Measurements from ENCODE around the gene DBX1. TPM values are rescaled to one million over a fixed set of nuclear protein-coding genes. Genes with fewer than 3 reads are reported as not detected.

Gene DBX1
- total and polyA plus RNA-seq, 10 of the 15 experiments (the other 5 are each of a cell fraction or from before 2014, with no cell fraction given), result not detected

GRCh38 chr11:20208622-20209111 is 48.4 kb upstream of the DBX1 start:
- SMC1A ChIA-PET (ENCODE audit: uncharacterized antibody, unreplicated experiment), result no interaction called here
- RAD21 ChIA-PET (ENCODE audit: unreplicated experiment), result no interaction called here
- H3K79me2 ChIP-seq (ENCODE audit: control insufficient read depth, insufficient read depth, low read length), result no peaks in the 10 kb centered on the region
- no peak overlapping the region for H2AFZ ChIP-seq (ENCODE audit: control insufficient read depth, low read depth, low read length)
- peaks cover 8 to 20% of the 10 kb centered on the region in 2 experiments; a peak in 3 of 4 replicates for H3K27me3 ChIP-seq (replicated peaks in 1 of 2; ENCODE audit: control insufficient read depth in 2 of 2, insufficient read depth in 2 of 2, low read length in 1 of 2)
- ATAC-seq (no peak), FAIRE-seq (no peak), DNase-seq (ENCODE audit: low read depth, low spot score) (no peak)
- H3K9ac ChIP-seq (ENCODE audit: control insufficient read depth, insufficient read depth, low read length), result no peak overlapping the region
- no peaks in the 10 kb centered on the region for H3K9me3 ChIP-seq (replicated peaks; ENCODE audit: control insufficient read depth, insufficient read depth, low read length)
- in situ Hi-C loops (cut with MboI), result no loop called here
- H3K4me1 ChIP-seq (ENCODE audit: control insufficient read depth, insufficient read depth, low read length), result no peaks in the 10 kb centered on the region
- 20% methylated on average over 16 of the region's 16 CpGs for WGBS (ENCODE audit: insufficient coverage, insufficient replicate concordance, low lambda C conversion rate, missing lambda C conversion rate)
- H3K4me2 ChIP-seq (ENCODE audit: control insufficient read depth, insufficient read depth), result no peak overlapping the region
- BruUV-seq (replicated peaks), result no TSS peak
- no peak overlapping the region for H3K27ac ChIP-seq (ENCODE audit: control insufficient read depth, insufficient read depth)
- TF ChIP-seq ZNF207 (IDR thresholded peaks at IDR 0.05; ENCODE audit: borderline replicate concordance), result no peak
- H4K20me1 ChIP-seq (ENCODE audit: control insufficient read depth, insufficient read depth), result no peaks in the 10 kb centered on the region
- no peaks in the 10 kb centered on the region for H3K36me3 ChIP-seq (ENCODE audit: control insufficient read depth in 2 of 2, insufficient read depth in 2 of 2, low read length in 1 of 2)
- H3K4me3 ChIP-seq, result no peak overlapping the region
- POLR2A ChIA-PET, result no interaction called here
- intact Hi-C loops (cut with micrococcal nuclease; ENCODE audit: unreplicated experiment), result no loop called here
- CTCF ChIA-PET, result no interaction called here

- POLR2A ChIA-PET, result no interaction called here
- in situ Hi-C loops (cut with MboI), result no loop called here
- SMC1A ChIA-PET (ENCODE audit: uncharacterized antibody, unreplicated experiment), result interaction anchor here (0.7 kb wide), 1 partner anchor 76 kb away, joined by 3 read pairs; no protein-coding TSS in a partner anchor
- Histone ChIP-seq H3K4me2 (ENCODE audit: control insufficient read depth, insufficient read depth) (no peak overlapping the region), H3K9ac (ENCODE audit: control insufficient read depth, insufficient read depth, low read length) (no peak overlapping the region), H3K36me3 (ENCODE audit: control insufficient read depth in 2 of 2, insufficient read depth in 2 of 2, low read length in 1 of 2) (no peaks in the 10 kb centered on the region), H3K4me3 (no peak overlapping the region), H2AFZ (ENCODE audit: control insufficient read depth, low read depth, low read length) (no peak overlapping the region), H3K27me3 (replicated peaks in 1 of 2; ENCODE audit: control insufficient read depth in 2 of 2, insufficient read depth in 2 of 2, low read length in 1 of 2) (peaks cover 8 to 20% of the 10 kb centered on the region in 2 experiments; a peak in 3 of 4 replicates), H4K20me1 (ENCODE audit: control insufficient read depth, insufficient read depth) (no peaks in the 10 kb centered on the region), H3K9me3 (replicated peaks; ENCODE audit: control insufficient read depth, insufficient read depth, low read length) (no peaks in the 10 kb centered on the region), H3K4me1 (ENCODE audit: control insufficient read depth, insufficient read depth, low read length) (no peaks in the 10 kb centered on the region), H3K79me2 (ENCODE audit: control insufficient read depth, insufficient read depth, low read length) (no peaks in the 10 kb centered on the region), H3K27ac (ENCODE audit: control insufficient read depth, insufficient read depth) (no peak overlapping the region)
- DNase-seq (ENCODE audit: low read depth, low spot score) (no peak), FAIRE-seq (no peak), ATAC-seq (no peak)
- intact Hi-C loops (cut with micrococcal nuclease; ENCODE audit: unreplicated experiment), result no loop called here
- CTCF ChIA-PET, result no interaction called here
- no TSS peak for BruUV-seq (replicated peaks)
- RAD21 ChIA-PET (ENCODE audit: unreplicated experiment), result no interaction called here
- 37% methylated on average over 33 of the region's 33 CpGs for WGBS (ENCODE audit: insufficient coverage, insufficient replicate concordance, low lambda C conversion rate, missing lambda C conversion rate)
- TF ChIP-seq CBX5 (IDR thresholded peaks at IDR 0.05; ENCODE audit: low read depth) (no peak), POLR2AphosphoS5 (IDR thresholded peaks at IDR 0.05; ENCODE audit: low read length) (no peak), NR2C2 (IDR thresholded peaks at IDR 0.05; ENCODE audit: borderline replicate concordance, control insufficient read depth, insufficient read length, low read depth) (no peak), EP300 (IDR thresholded peaks at IDR 0.05; ENCODE audit: borderline replicate concordance in 1 of 2, control insufficient read depth in 1 of 2, low read depth in 2 of 2, low read length in 2 of 2) (no peak), TCF7 (IDR thresholded peaks at IDR 0.05; ENCODE audit: borderline replicate concordance) (no peak), RB1 (IDR thresholded peaks at IDR 0.05; ENCODE audit: borderline replicate concordance) (no peak), SP1 (IDR thresholded peaks at IDR 0.05; ENCODE audit: low read depth, low read length) (no peak), EGR1 (IDR thresholded peaks at IDR 0.05; ENCODE audit: borderline replicate concordance in 1 of 2, low read depth in 2 of 2, low read length in 2 of 2) (no peak), HSF1 (IDR thresholded peaks at IDR 0.05; ENCODE audit: low read depth, low read length) (no peak), FOS (IDR thresholded peaks at IDR 0.05; ENCODE audit: borderline replicate concordance, extremely low read depth, insufficient read length) (no peak), STAT1 (conservative IDR thresholded peaks at IDR 0.05) (no peak), FOXK2 (IDR thresholded peaks at IDR 0.05) (no peak)
Observed at GRCh38 chr11:20207781-20208621, 47.7 kb upstream of the DBX1 start.
